ENCODE data around the gene FAM20C. TPM values are rescaled to one million over a fixed set of nuclear protein-coding genes. Genes with fewer than 3 reads are reported as not detected.

Gene FAM20C
- total RNA-seq, 1 donor from 2014 or later = 10.0 TPM

DNA sequence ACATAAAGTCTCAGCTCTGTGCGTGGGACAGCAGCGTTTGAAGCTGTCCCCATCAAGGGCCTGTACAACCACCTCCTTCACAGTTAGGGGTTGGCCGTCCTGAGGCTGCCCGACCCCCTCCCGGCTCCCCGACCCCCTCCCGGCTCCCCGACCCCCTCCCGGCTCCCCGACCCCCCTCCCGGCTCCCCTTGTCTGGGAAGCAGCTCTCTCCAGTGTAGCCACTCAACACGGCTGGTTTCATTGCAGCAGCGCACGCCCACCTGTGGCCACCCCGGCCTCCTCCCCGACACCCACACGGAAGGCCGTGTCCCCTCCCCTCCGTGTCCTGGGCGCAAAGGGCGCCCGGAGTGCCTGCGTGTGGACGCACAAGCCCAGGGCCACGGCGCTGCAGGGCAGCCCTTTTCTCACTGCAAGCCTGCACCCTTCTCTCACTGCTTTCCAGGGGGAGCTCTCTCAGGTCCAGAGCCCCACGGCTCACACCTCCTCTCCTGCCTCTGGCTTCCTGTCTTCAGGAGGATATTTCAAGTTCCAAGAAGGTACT lies 20.9 kb upstream of the FAM20C start:
- no peak overlapping the region for H3K9ac ChIP-seq (ENCODE audit: low read length)
- FAIRE-seq = no peak

DNA sequence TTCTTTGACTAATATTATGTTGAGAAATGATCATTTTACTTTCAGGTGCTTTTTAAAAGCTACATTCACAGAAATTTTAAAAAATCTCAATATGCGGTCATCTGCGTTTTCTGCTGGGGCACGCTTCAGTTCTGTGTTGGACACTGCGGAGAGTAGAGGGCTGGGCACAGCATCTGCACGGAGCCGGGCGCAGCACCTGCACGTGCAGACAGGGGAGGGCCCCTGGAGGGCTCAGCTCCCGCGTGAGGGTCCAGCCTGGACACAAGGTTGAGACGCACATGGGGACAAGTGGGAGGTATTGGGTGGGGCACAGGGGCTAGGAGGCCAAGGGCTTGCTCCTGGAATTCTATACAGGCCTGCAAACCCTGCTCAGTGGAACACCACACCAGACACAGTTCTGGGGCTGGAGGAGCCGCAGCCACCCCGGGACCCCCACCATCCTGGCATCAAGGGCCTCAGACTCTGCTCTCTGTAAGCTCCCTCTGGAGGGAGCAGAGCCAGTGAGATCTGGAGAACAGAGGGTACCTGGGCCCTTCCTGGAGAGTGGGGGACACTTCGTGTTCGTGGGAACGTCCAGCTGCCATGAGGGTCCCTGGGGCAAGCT lies 20.4 kb upstream of the FAM20C start:
- Histone ChIP-seq H3K9ac (ENCODE audit: low read length) (no peak overlapping the region), H3K79me2 (ENCODE audit: insufficient read depth, low read length) (no peaks in the 10 kb centered on the region), H3K9me3 (ENCODE audit: insufficient read depth, low read depth, low read length) (no peaks in the 10 kb centered on the region), H3K4me1 (ENCODE audit: insufficient read depth, low read length) (no peaks in the 10 kb centered on the region), H3K4me2 (ENCODE audit: low read length) (no peak overlapping the region), H3K36me3 (ENCODE audit: insufficient read depth, low read length) (no peaks in the 10 kb centered on the region), H2AFZ (ENCODE audit: low read depth, low read length) (no peak overlapping the region), H3K4me3 (ENCODE audit: insufficient read depth, low read depth, low read length) (no peak overlapping the region), H4K20me1 (ENCODE audit: insufficient read depth, low read length) (no peaks in the 10 kb centered on the region), H3K27me3 (ENCODE audit: insufficient read depth, low read length) (no peaks in the 10 kb centered on the region), H3K27ac (ENCODE audit: low read depth, low read length) (no peak overlapping the region)
- FAIRE-seq = no peak
- DNase-seq (ENCODE audit: low read depth) = no peak
- TF ChIP-seq, protein P1, sequence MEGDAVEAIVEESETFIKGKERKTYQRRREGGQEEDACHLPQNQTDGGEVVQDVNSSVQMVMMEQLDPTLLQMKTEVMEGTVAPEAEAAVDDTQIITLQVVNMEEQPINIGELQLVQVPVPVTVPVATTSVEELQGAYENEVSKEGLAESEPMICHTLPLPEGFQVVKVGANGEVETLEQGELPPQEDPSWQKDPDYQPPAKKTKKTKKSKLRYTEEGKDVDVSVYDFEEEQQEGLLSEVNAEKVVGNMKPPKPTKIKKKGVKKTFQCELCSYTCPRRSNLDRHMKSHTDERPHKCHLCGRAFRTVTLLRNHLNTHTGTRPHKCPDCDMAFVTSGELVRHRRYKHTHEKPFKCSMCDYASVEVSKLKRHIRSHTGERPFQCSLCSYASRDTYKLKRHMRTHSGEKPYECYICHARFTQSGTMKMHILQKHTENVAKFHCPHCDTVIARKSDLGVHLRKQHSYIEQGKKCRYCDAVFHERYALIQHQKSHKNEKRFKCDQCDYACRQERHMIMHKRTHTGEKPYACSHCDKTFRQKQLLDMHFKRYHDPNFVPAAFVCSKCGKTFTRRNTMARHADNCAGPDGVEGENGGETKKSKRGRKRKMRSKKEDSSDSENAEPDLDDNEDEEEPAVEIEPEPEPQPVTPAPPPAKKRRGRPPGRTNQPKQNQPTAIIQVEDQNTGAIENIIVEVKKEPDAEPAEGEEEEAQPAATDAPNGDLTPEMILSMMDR (IDR thresholded peaks at IDR 0.05; ENCODE audit: insufficient read depth, low read depth, low read length) = no peak
- Mint-ChIP-seq H3K4me1 (ENCODE audit: low read depth, unreplicated experiment) (no peaks in the 10 kb centered on the region), H3K27me3 (ENCODE audit: low read depth, unreplicated experiment) (peaks cover 49% of the 10 kb centered on the region), H3K9me3 (ENCODE audit: unreplicated experiment) (peaks cover 8% of the 10 kb centered on the region), H3K4me3 (ENCODE audit: unreplicated experiment) (no peak overlapping the region), H3K27ac (ENCODE audit: unreplicated experiment) (no peak overlapping the region), H3K36me3 (ENCODE audit: low read depth, unreplicated experiment) (peaks cover 2% of the 10 kb centered on the region)

More for the DNA sequence above, 20.9 kb upstream of the FAM20C start:
- Histone ChIP-seq H3K9me3 (ENCODE audit: insufficient read depth, low read depth, low read length) (no peaks in the 10 kb centered on the region), H3K4me1 (ENCODE audit: insufficient read depth, low read length) (no peaks in the 10 kb centered on the region), H4K20me1 (ENCODE audit: insufficient read depth, low read length) (no peaks in the 10 kb centered on the region), H3K36me3 (ENCODE audit: insufficient read depth, low read length) (no peaks in the 10 kb centered on the region), H3K27me3 (ENCODE audit: insufficient read depth, low read length) (no peaks in the 10 kb centered on the region), H2AFZ (ENCODE audit: low read depth, low read length) (no peak overlapping the region), H3K4me2 (ENCODE audit: low read length) (no peak overlapping the region), H3K27ac (ENCODE audit: low read depth, low read length) (no peak overlapping the region), H3K79me2 (ENCODE audit: insufficient read depth, low read length) (no peaks in the 10 kb centered on the region), H3K4me3 (ENCODE audit: insufficient read depth, low read depth, low read length) (no peak overlapping the region)
- H3K9me3 Mint-ChIP-seq (ENCODE audit: unreplicated experiment) = peaks cover 8% of the 10 kb centered on the region
- H3K27me3 Mint-ChIP-seq (ENCODE audit: low read depth, unreplicated experiment) = peaks cover 52% of the 10 kb centered on the region
- TF ChIP-seq, protein P1 (IDR thresholded peaks at IDR 0.05; ENCODE audit: insufficient read depth, low read depth, low read length) = no peak
- TF ChIP-seq EZH2 (IDR thresholded peaks at IDR 0.05; ENCODE audit: insufficient read depth, low read length) = no peak
- H3K4me3 Mint-ChIP-seq (ENCODE audit: unreplicated experiment) = no peak overlapping the region
- no peaks in the 10 kb centered on the region for H3K4me1 Mint-ChIP-seq (ENCODE audit: low read depth, unreplicated experiment)
- no peak overlapping the region for H3K27ac Mint-ChIP-seq (ENCODE audit: unreplicated experiment)
- H3K36me3 Mint-ChIP-seq (ENCODE audit: low read depth, unreplicated experiment) = peaks cover 1% of the 10 kb centered on the region
- no peak for DNase-seq (ENCODE audit: low read depth)

DNA sequence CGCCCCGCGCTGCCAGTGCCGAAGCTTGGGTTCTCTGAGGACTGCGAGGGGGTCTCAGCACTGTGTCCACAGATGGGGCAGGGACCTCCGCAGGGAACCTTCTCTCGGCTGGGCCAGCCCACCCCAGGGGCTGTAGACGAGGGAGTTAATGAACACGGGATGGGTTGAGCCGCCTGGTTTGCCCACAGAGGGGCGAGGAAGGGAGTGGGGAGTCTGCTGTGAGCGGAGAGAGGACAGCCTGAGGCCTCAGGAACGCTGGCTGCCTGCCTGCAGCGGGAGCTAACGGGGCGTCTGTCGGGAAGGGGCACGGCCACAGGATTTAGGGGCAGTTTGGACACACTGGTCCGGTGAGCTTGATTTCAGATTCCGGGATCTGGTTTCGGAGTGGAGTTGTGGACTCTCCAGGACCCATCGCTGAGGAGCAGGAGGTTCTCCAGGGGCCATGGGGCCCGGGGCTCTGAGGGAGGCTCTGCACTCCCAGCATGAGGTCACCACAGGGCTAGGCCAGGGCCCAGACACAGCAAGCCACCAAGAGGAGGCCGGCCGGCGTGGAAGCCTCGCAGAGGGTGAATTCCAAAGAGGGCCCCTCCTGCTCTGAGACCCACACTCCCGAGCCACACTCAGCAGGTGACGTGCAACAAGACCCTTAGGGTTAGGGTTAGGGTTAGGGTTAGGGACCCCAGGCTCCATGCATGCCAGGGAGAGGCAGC lies 19.0 kb upstream of the FAM20C start:
- Histone ChIP-seq H3K27me3 (ENCODE audit: insufficient read depth, low read length) (no peaks in the 10 kb centered on the region), H3K27ac (ENCODE audit: low read depth, low read length) (no peak overlapping the region), H2AFZ (ENCODE audit: low read depth, low read length) (no peak overlapping the region), H3K36me3 (ENCODE audit: insufficient read depth, low read length) (no peaks in the 10 kb centered on the region), H3K9me3 (ENCODE audit: insufficient read depth, low read depth, low read length) (no peaks in the 10 kb centered on the region), H3K9ac (ENCODE audit: low read length) (no peak overlapping the region), H3K4me2 (ENCODE audit: low read length) (no peak overlapping the region), H3K4me3 (ENCODE audit: insufficient read depth, low read depth, low read length) (no peak overlapping the region), H3K4me1 (ENCODE audit: insufficient read depth, low read length) (no peaks in the 10 kb centered on the region), H3K79me2 (ENCODE audit: insufficient read depth, low read length) (no peaks in the 10 kb centered on the region), H4K20me1 (ENCODE audit: insufficient read depth, low read length) (no peaks in the 10 kb centered on the region)
- peaks cover 8% of the 10 kb centered on the region for H3K9me3 Mint-ChIP-seq (ENCODE audit: unreplicated experiment)
- no peak for FAIRE-seq
- H3K27ac Mint-ChIP-seq (ENCODE audit: unreplicated experiment) = no peak overlapping the region
- no peak for DNase-seq (ENCODE audit: low read depth)
- no peak overlapping the region for H3K4me3 Mint-ChIP-seq (ENCODE audit: unreplicated experiment)
- H3K4me1 Mint-ChIP-seq (ENCODE audit: low read depth, unreplicated experiment) = no peaks in the 10 kb centered on the region
- H3K36me3 Mint-ChIP-seq (ENCODE audit: low read depth, unreplicated experiment) = peaks cover 2% of the 10 kb centered on the region
- peaks cover 44% of the 10 kb centered on the region for H3K27me3 Mint-ChIP-seq (ENCODE audit: low read depth, unreplicated experiment)
- TF ChIP-seq EZH2 (IDR thresholded peaks at IDR 0.05; ENCODE audit: insufficient read depth, low read length) = no peak

Data from astrocyte (in vitro differentiated cells and primary cell).